Smooth muscle cell (in vitro differentiated cells): ENCODE measurements around the gene INTS3. TPM values are rescaled to one million over a fixed set of nuclear protein-coding genes. Genes with fewer than 3 reads are reported as not detected.

Experiments used
- DNase-seq: peaks from one replicate; lab custom pipeline; 2025; ENCODE audit not compliant: unreplicated experiment; lab: John Stamatoyannopoulos, UW
- H2AFZ ChIP-seq: fragments of 200-600 bp; sonication (generic); 2 replicates; pipeline ENCODE4 v1.6.0; 2016; ENCODE audit warnings: antibody characterized with exemption, low read depth, mild to moderate bottlenecking
- H3F3A ChIP-seq: fragments of 200-600 bp; sonication (generic); 2 replicates; pipeline ENCODE4 v1.6.0; 2017; ENCODE audit warnings: antibody characterized with exemption, low read depth
- H3K27ac ChIP-seq: fragments of 200-600 bp; sonication (generic); 2 replicates; pipeline ENCODE4 v1.5.1; 2016; ENCODE audit warnings: low read depth, mild to moderate bottlenecking
- H3K27me3 ChIP-seq: fragments of 200-600 bp; sonication (generic); 2 replicates; pipeline ENCODE4 v1.6.1; 2016; ENCODE audit warnings: low read depth, mild to moderate bottlenecking
- H3K36me3 ChIP-seq: fragments of 200-600 bp; sonication (generic); 2 replicates; pipeline ENCODE4 v1.5.1; 2016; ENCODE audit warnings: low read depth
- H3K4me1 ChIP-seq: fragments of 200-600 bp; sonication (generic); 2 replicates; pipeline ENCODE4 v1.5.1; 2016; ENCODE audit warnings: low read depth
- H3K4me2 ChIP-seq: fragments of 200-600 bp; sonication (generic); 2 replicates; pipeline ENCODE4 v1.6.0; 2016; ENCODE audit warnings: mild to moderate bottlenecking
- H3K4me3 ChIP-seq: fragments of 200-600 bp; sonication (generic); 2 replicates; pipeline ENCODE4 v1.5.1; 2016; ENCODE audit warnings: mild to moderate bottlenecking
- H3K79me2 ChIP-seq: fragments of 200-600 bp; sonication (generic); 2 replicates; pipeline ENCODE4 v1.6.0; 2016; ENCODE audit warnings: low read depth, mild to moderate bottlenecking
- H3K9ac ChIP-seq: fragments of 200-600 bp; sonication (generic); 2 replicates; pipeline ENCODE4 v1.6.0; 2016; ENCODE audit warnings: low read depth
- H3K9me3 ChIP-seq: fragments of 200-600 bp; sonication (generic); replicated peaks from 2 replicates; pipeline ENCODE4 v1.5.1; 2016; ENCODE audit warnings: low read depth
- H4K20me1 ChIP-seq: fragments of 200-600 bp; sonication (generic); 2 replicates; pipeline ENCODE4 v1.6.0; 2016; ENCODE audit warnings: low read depth
- CTCF ChIP-seq: fragments of 200-600 bp; sonication (generic); IDR thresholded peaks from 2 replicates; pipeline ENCODE4 v1.5.1; 2017; ENCODE audit warnings: borderline replicate concordance, mild to moderate bottlenecking, antibody characterized with exemption; ENCODE audit not compliant: insufficient read depth, poor library complexity, severe bottlenecking
- WGBS: methylation state at CpG from one replicate; pipeline ENCODE4 v1.1.7; 2016; ENCODE audit warnings: low lambda C conversion rate; 5-methylcytosine and 5-hydroxymethylcytosine counted together
- polyA plus RNA-seq: library from polyadenylated mRNA; unstranded; fragments of >200 nt; fragmentation: Nextera tagmentation; extraction: Ambion mirVana; gene quantifications from 2 replicates; pipeline ENCODE4 v1.2.1, GENCODE V29; 2016
- total RNA-seq: library from RNA; depleted of rRNA; stranded (reverse); fragments of >200 nt; gene quantifications from 2 replicates; pipeline ENCODE4 v1.2.3, GENCODE V29; 2014

Gene INTS3
- total and polyA plus RNA-seq, 2 experiments from 2014 or later: 22.3 to 33.6 TPM

GRCh38 chr1:153790313-153790965, 62.6 kb downstream of the INTS3 start:
- Histone ChIP-seq H3K79me2 (peaks cover 19% of the 10 kb centered on the region), H3K4me3 (peak overlapping the region; percentile 46), H3K4me2 (peak overlapping the region; percentile 88), H3K27ac (peak overlapping the region; percentile 98), H3K36me3 (no peaks in the 10 kb centered on the region), H3K9ac (peak overlapping the region; percentile 92), H3K27me3 (no peaks in the 10 kb centered on the region), H3K9me3 (no peaks in the 10 kb centered on the region), H2AFZ (no peak overlapping the region), H3F3A (peaks cover 9% of the 10 kb centered on the region), H3K4me1 (peaks cover 23% of the 10 kb centered on the region), H4K20me1 (no peaks in the 10 kb centered on the region)
- no peak for TF ChIP-seq CTCF
- WGBS: 23% methylated on average over 16 of the region's 16 CpGs
- DNase-seq: peak; percentile 45

- WGBS: 43% methylated on average over 9 of the region's 9 CpGs
- Histone ChIP-seq H2AFZ (no peak overlapping the region), H4K20me1 (no peaks in the 10 kb centered on the region), H3K9me3 (no peaks in the 10 kb centered on the region), H3K4me1 (peaks cover 23% of the 10 kb centered on the region), H3K4me3 (peak overlapping the region; percentile 46), H3K27ac (peak overlapping the region; percentile 98), H3K36me3 (no peaks in the 10 kb centered on the region), H3K27me3 (no peaks in the 10 kb centered on the region), H3K4me2 (peak overlapping the region; percentile 88), H3F3A (peaks cover 9% of the 10 kb centered on the region), H3K79me2 (peaks cover 19% of the 10 kb centered on the region), H3K9ac (peak overlapping the region; percentile 92)
- no peak for DNase-seq
- no peak for TF ChIP-seq CTCF
These were observed 63.3 kb downstream of the INTS3 start for GRCh38 chr1:153790966-153791647.

GRCh38 chr1:153791648-153792253, 63.9 kb downstream of the INTS3 start:
- Histone ChIP-seq H3K36me3 (no peaks in the 10 kb centered on the region), H3K4me3 (no peak overlapping the region), H4K20me1 (no peaks in the 10 kb centered on the region), H3K27ac (peak overlapping the region; percentile 98), H2AFZ (no peak overlapping the region), H3K27me3 (no peaks in the 10 kb centered on the region), H3K4me2 (peak overlapping the region; percentile 88), H3K79me2 (peaks cover 15% of the 10 kb centered on the region), H3K4me1 (peaks cover 23% of the 10 kb centered on the region), H3K9me3 (no peaks in the 10 kb centered on the region), H3F3A (peaks cover 9% of the 10 kb centered on the region), H3K9ac (peak overlapping the region; percentile 92)
- WGBS: 42% methylated on average over 16 of the region's 16 CpGs
- TF ChIP-seq CTCF: no peak
- peak; percentile 35 for DNase-seq
